HG03520 (cell line): Measurements from ENCODE around the gene CHRDL2.

ENCODE experiments used
- ATAC-seq: cut with Tn5 transposase; IDR thresholded peaks from one replicate; pipeline ENCODE4 v1.9.1; 2021; ENCODE audit warnings: mild to moderate bottlenecking, moderate library complexity; ENCODE audit not compliant: unreplicated experiment

The CHRDL2 gene

GRCh38 chr11:74749127-74749964, 18.1 kb upstream of the CHRDL2 start:
- peak; percentile 36 for ATAC-seq

DNA sequence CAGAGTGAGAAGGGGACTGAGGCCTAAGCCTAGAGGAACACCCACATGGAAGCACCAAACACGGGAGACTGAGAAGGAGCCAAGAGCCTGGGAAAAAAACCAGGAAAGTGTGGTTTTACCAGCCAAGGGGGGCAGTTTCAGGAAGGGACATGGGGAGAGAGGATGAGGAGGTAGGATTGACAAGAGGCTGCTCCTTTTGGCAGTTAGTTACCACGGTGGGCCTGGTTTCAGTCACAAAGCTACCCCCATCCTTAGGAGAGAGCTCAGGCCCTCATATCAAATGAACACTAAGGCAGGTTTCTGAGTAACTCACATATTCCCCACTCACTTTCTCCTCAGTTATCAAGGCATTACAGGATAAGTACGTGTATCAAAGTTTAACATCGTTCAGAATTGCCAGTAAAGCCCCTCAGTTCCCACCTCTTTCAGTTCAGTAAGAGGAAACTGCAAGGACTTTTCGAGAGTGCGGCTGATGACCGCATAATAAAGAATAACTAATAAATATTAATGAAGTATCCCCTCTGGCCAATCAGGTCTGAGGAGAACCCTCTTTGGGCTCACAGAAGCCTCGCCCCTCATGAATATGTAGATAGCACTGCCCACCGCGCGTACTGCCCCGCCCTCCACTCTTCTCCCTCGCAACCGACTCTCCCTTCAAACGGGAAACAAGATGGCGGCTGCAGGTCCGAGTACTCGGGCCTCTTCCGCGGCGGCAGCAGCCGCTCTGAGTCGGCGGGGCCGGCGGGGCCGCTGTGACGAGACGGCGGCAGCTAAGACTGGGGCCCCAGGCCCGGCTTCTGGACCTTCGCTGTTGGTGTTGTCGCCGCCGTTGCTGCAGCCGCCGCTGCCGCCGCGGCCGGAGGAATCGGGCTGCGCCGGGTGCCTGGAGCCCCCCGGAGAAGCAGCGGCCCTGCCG, 17.2 kb upstream of the CHRDL2 start, which contains the start of gene RNF169:
Gene RNF169, plus strand, starts transcription at position 639 of the 916 bp plus-strand sequence. Its CDS starts 32 bp downstream, at position 671.
- ATAC-seq: peak; percentile 94

- no peak for ATAC-seq
Observed at GRCh38 chr11:74746868-74747267, 15.6 kb upstream of the CHRDL2 start.

GRCh38 chr11:74744277-74744676, 13.1 kb upstream of the CHRDL2 start:
- no peak for ATAC-seq

GRCh38 chr11:74743640-74744039, 12.4 kb upstream of the CHRDL2 start:
- no peak for ATAC-seq

GRCh38 chr11:74742070-74742469, 10.8 kb upstream of the CHRDL2 start:
- no peak for ATAC-seq

DNA sequence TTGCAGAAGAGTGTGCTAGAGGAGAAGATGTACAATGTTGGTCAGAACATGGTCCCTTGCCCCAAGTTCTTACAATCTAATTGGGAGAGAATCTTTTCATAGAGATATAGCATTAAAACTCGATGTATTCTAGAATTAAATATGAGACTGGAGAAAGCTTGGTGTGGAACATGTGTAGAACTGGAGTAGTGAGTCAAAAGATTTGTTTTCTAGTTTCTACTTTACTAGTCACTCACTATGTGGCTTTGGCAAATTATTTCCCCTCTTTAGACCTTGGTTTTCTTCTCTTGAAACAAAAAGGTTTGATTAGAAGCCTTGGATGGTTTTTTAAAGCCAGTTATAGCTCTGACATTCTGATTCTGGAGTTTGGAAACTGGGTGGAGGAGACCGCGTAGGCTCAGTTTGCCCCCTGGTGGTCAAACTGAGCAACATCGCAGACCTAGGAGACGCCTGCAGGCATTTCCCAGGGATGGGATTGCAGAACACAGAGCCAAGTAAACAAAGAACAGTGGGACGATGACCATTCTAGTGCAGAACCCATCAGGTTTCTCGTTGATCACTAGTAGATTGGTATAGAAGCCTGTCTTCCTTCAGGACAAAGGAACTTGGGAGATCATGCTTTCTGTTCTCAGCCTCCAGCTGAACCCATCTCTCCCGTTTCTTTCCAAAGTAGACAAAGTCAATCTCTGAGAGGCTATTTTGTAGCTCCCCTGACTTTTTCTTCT, 8.5 kb upstream of the CHRDL2 start:
- no peak for ATAC-seq

DNA sequence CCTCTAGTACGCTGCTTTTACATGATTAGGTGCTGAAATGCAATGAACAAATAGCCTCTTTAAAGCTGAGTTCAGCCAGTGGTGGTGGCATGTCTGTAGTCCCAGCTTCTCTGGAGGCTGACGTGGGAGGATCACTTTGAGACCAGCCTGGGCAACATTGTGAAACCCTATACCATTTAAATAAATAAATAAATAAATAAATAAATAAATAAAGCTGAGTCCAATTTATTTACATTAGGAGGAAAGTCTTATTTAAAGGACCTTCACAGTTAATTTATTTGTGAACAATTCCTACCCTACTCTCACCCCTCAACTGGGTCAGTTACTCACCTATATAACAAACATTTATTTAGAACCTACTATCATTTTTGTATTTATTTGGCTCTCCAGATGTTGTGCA, 4.8 kb upstream of the CHRDL2 start:
- ATAC-seq: no peak

GRCh38 chr11:74735365-74735928, 4.2 kb upstream of the CHRDL2 start:
- ATAC-seq: no peak

DNA sequence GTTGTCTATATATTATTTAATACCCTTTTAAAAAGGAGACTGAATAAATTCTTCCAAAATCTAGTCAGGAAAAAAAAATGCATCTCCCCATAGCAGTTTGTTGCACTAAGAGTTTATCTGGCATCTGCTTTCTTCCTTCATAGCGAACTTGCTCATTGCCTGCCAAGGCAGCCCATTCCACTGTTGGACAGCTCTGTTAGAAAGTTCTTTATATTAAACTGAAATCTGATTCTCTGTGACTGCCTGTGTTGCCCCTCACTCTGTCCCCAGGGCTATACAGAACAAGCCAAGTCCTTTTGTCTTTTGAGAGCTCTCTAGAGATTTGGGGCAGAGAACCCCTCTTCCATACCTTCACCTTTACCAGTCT, 3.3 kb upstream of the CHRDL2 start:
- no peak for ATAC-seq

- no peak for ATAC-seq
Observed at GRCh38 chr11:74730571-74731260, 510 bp downstream of the CHRDL2 start.

DNA sequence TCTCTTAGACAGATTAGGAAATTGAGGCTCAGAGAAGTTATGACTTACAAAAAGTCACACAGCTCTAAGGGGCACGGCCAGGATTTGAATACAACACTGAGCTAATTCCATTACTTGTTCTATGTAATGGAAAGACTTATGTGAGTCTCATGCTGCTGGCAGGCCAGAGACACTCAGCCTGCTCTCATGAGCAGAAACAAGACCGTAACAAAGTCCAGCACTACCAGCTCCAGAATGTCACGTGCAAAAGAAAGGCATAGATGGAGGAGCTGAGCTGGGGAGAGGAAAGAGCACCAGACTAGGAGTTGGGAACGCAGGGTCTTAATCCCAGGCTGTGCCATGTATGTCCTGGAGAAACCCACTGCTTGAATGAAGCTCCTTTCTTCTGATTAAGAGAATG, 1.8 kb downstream of the CHRDL2 start:
- ATAC-seq: no peak

GRCh38 chr11:74726547-74727182, 4.6 kb downstream of the CHRDL2 start:
- ATAC-seq: peak; percentile 82

- ATAC-seq: no peak
Observed at GRCh38 chr11:74725701-74726100, 5.5 kb downstream of the CHRDL2 start.

- ATAC-seq: no peak
Observed at GRCh38 chr11:74723511-74723910, 7.7 kb downstream of the CHRDL2 start.

DNA sequence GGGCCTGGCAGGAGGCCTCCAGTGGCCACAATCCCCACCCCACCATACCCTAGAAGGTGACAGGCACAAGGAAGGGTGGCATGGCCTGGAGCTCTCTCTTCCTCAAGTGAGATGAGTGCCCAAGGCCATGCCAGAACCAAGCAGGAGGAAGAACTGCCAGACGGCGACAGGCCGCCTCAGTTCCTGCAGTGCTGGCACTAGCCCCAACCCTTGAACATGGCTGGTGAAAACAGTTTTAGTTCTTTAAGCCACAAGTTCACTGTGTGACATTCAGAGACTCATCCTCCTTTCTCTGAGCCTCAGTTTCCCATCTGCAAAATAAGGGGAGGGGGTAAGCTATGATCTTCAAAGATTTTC, 9.8 kb downstream of the CHRDL2 start:
- ATAC-seq: no peak

GRCh38 chr11:74720596-74721478, 10.4 kb downstream of the CHRDL2 start:
- ATAC-seq: no peak

DNA sequence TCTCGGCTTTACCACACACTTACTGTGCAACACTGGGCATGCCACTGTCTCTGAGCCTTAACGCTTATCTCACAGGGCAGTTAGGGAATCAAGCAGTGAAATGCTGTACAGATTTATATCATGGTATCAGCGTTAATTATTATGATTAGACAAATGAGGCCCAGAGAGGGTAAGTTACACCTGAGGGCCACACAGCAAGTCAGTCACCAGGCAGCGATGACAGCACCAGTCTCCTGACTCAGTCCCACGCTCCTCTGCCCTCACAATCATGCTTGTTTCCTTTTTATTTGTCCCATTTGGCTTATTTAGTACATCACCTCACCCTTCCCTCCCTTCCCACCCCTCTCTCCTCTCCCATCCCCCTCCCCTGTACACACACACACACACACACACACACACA, 12.2 kb downstream of the CHRDL2 start:
- no peak for ATAC-seq
